Hepatocyte (in vitro differentiated cells): ENCODE results near the gene PPME1. TPM values are rescaled to one million over a fixed set of nuclear protein-coding genes. Genes with fewer than 3 reads are reported as not detected.

Source experiments
- DNase-seq: peaks from one replicate; pipeline ENCODE4 v3.0.0-alpha.2; 2016; ENCODE audit warnings: low spot score
- H2AFZ ChIP-seq: fragments of 200-600 bp; sonication (generic); 2 replicates; pipeline ENCODE4 v1.6.0; 2016; ENCODE audit warnings: antibody characterized with exemption, mild to moderate bottlenecking
- H3K27ac ChIP-seq: fragments of 200-600 bp; sonication (generic); 2 replicates; pipeline ENCODE4 v1.5.1; 2016; ENCODE audit warnings: mild to moderate bottlenecking
- H3K27me3 ChIP-seq: fragments of 200-600 bp; sonication (generic); 2 replicates; pipeline ENCODE4 v1.6.1; 2016
- H3K36me3 ChIP-seq: fragments of 200-600 bp; sonication (generic); replicated peaks from 2 replicates; pipeline ENCODE4 v1.5.1; 2016; ENCODE audit warnings: low read depth; ENCODE audit not compliant: insufficient read depth
- H3K4me1 ChIP-seq: fragments of 200-600 bp; sonication (generic); 2 replicates; pipeline ENCODE4 v1.5.1; 2016; ENCODE audit warnings: mild to moderate bottlenecking, moderate library complexity; ENCODE audit not compliant: insufficient read depth
- H3K4me2 ChIP-seq: fragments of 200-600 bp; sonication (generic); 2 replicates; pipeline ENCODE4 v1.6.0; 2016
- H3K4me3 ChIP-seq: fragments of 200-600 bp; sonication (generic); 2 replicates; pipeline ENCODE4 v1.5.1; 2016; ENCODE audit warnings: mild to moderate bottlenecking
- H3K79me2 ChIP-seq: fragments of 200-600 bp; sonication (generic); 2 replicates; pipeline ENCODE4 v1.6.0; 2017; ENCODE audit warnings: mild to moderate bottlenecking
- H3K9me2 ChIP-seq: fragments of 200-600 bp; sonication (generic); replicated peaks from 2 replicates; pipeline ENCODE4 v1.6.0; 2017; ENCODE audit warnings: mild to moderate bottlenecking; ENCODE audit not compliant: insufficient read depth
- H3K9me3 ChIP-seq: fragments of 200-600 bp; sonication (generic); 2 replicates; pipeline ENCODE4 v1.5.1; 2016; ENCODE audit warnings: low read depth, mild to moderate bottlenecking
- H4K20me1 ChIP-seq: fragments of 200-600 bp; sonication (generic); 2 replicates; pipeline ENCODE4 v1.6.0; 2016; ENCODE audit warnings: mild to moderate bottlenecking; ENCODE audit not compliant: insufficient read depth, poor library complexity, severe bottlenecking
- CTCF ChIP-seq: fragments of 200-600 bp; sonication (generic); IDR thresholded peaks from 2 replicates; pipeline ENCODE4 v1.5.1; 2016; ENCODE audit warnings: antibody characterized with exemption, mild to moderate bottlenecking; ENCODE audit not compliant: poor library complexity
- EZH2 ChIP-seq: fragments of 200-600 bp; sonication (generic); IDR thresholded peaks from 2 replicates; pipeline ENCODE4 v1.6.1; 2016; ENCODE audit warnings: antibody characterized with exemption, mild to moderate bottlenecking, borderline replicate concordance
- EZH2phosphoT487 ChIP-seq: fragments of 200-600 bp; sonication (generic); IDR thresholded peaks from one replicate; pipeline ENCODE4 v1.6.1; 2018; ENCODE audit warnings: antibody characterized with exemption, mild to moderate bottlenecking, low read depth, moderate library complexity; ENCODE audit not compliant: unreplicated experiment, severe bottlenecking
- WGBS: methylation state at CpG from one replicate; pipeline ENCODE4 v1.1.6; 2016; ENCODE audit warnings: low lambda C conversion rate; ENCODE audit errors: missing lambda C conversion rate; 5-methylcytosine and 5-hydroxymethylcytosine counted together
- polyA plus RNA-seq: library from polyadenylated mRNA; unstranded; fragments of >200 nt; fragmentation: Nextera tagmentation; extraction: Ambion mirVana; gene quantifications from 2 replicates; pipeline ENCODE4 v1.2.1, GENCODE V29; 2016
- small RNA-seq: library from RNA; depleted of rRNA; stranded (forward); fragments of <200 nt; gene quantifications from one replicate; pipeline ENCODE3, GENCODE V24; 2014
- total RNA-seq: library from RNA; depleted of rRNA; stranded (reverse); fragments of >200 nt; gene quantifications from 2 replicates; pipeline ENCODE4 v1.2.3, GENCODE V29; 2014

PPME1 gene
- total and polyA plus RNA-seq, 2 experiments from 2014 or later = 25.2 to 45.7 TPM

- no peak overlapping the region for H3K4me3 ChIP-seq
- H3K79me2 ChIP-seq = no peaks in the 10 kb centered on the region
- no peaks in the 10 kb centered on the region for H3K9me3 ChIP-seq
- H4K20me1 ChIP-seq = no peaks in the 10 kb centered on the region
- DNase-seq = no peak
- H2AFZ ChIP-seq = no peak overlapping the region
- no peak overlapping the region for H3K4me2 ChIP-seq
- H3K27ac ChIP-seq = no peak overlapping the region
- TF ChIP-seq EZH2 (no peak), EZH2phosphoT487 (no peak), CTCF (no peak)
- 91% methylated on average over 1 of the region's 1 CpG for WGBS
- no peaks in the 10 kb centered on the region for H3K4me1 ChIP-seq
- H3K9me2 ChIP-seq = no peaks in the 10 kb centered on the region
- no peaks in the 10 kb centered on the region for H3K27me3 ChIP-seq
- no peaks in the 10 kb centered on the region for H3K36me3 ChIP-seq
Observed at GRCh38 chr11:74297484-74297883, 126.4 kb downstream of the PPME1 start.

GRCh38 chr11:74299015-74299414, 127.9 kb downstream of the PPME1 start:
- Histone ChIP-seq H3K79me2 (no peaks in the 10 kb centered on the region), H3K4me1 (no peaks in the 10 kb centered on the region), H2AFZ (no peak overlapping the region), H3K4me3 (no peak overlapping the region), H3K27me3 (no peaks in the 10 kb centered on the region), H3K9me3 (no peaks in the 10 kb centered on the region), H3K27ac (no peak overlapping the region), H3K4me2 (no peak overlapping the region), H4K20me1 (no peaks in the 10 kb centered on the region), H3K36me3 (no peaks in the 10 kb centered on the region), H3K9me2 (no peaks in the 10 kb centered on the region)
- WGBS = 63% methylated on average over 3 of the region's 3 CpGs
- no peak for DNase-seq
- no peak for TF ChIP-seq EZH2phosphoT487
- no peak for TF ChIP-seq CTCF
- no peak for TF ChIP-seq EZH2

Small RNAs within 50 kb of the gene (small RNA-seq; reads per million reads assigned to genes)
- gene AP002392.1 (not detected), gene RF00409 (not detected)

Other genes starting within 250 kb of the PPME1 start
- 0.70 TPM in 1 of 2 replicates, not detected in the other for gene DNAJB13, start 220.3 kb upstream of the PPME1 start, total RNA-seq
- 0.18 TPM in 1 of 2 replicates, not detected in the other for gene DNAJB13, start 220.3 kb upstream of the PPME1 start, polyA plus RNA-seq
- gene UCP2, start 188.4 kb upstream of the PPME1 start, total RNA-seq = 8.0 and 9.3 TPM in 2 replicates
- gene UCP2, start 188.4 kb upstream of the PPME1 start, polyA plus RNA-seq = 34.9 and 60.7 TPM in 2 replicates
- 0.36 and 0.80 TPM in 2 replicates for gene UCP3, start 162.2 kb upstream of the PPME1 start, total RNA-seq
- not detected in 2 replicates for gene UCP3, start 162.2 kb upstream of the PPME1 start, polyA plus RNA-seq
- gene C2CD3, start 287 bp upstream of the PPME1 start, total RNA-seq = 15.4 and 16.3 TPM in 2 replicates
- gene C2CD3, start 287 bp upstream of the PPME1 start, polyA plus RNA-seq = 9.6 and 9.8 TPM in 2 replicates
- 1.3 and 1.4 TPM in 2 replicates for gene P4HA3, start 140.4 kb downstream of the PPME1 start, total RNA-seq
- 2.3 and 2.9 TPM in 2 replicates for gene P4HA3, start 140.4 kb downstream of the PPME1 start, polyA plus RNA-seq
- gene PGM2L1, start 227.1 kb downstream of the PPME1 start, total RNA-seq = 10.0 and 12.6 TPM in 2 replicates
- gene PGM2L1, start 227.1 kb downstream of the PPME1 start, polyA plus RNA-seq = 6.7 and 7.7 TPM in 2 replicates